Activated CD8-positive, alpha-beta T cell treated with anti-CD3 and anti-CD28 coated beads for 36 hours (primary cell): ENCODE data around the gene UBE2QL1. TPM values are rescaled to one million over a fixed set of nuclear protein-coding genes. Genes with fewer than 3 reads are reported as not detected.

Experiments
- ATAC-seq: fragments of 200-7000 bp; cut with Tn5 transposase; one replicate; pipeline ENCODE4 v1.10.0; 2021; ENCODE audit warnings: mild to moderate bottlenecking, moderate library complexity
- CTCF ChIA-PET: fragments of 350-600 bp; sonication (Branson Sonifier 250); formaldehyde crosslinking; loops from one replicate; lab custom pipeline; 2021; ENCODE audit warnings: antibody characterized with exemption; lab: Charles Lee
- POLR2A ChIA-PET: fragments of 350-600 bp; sonication (Branson Sonifier 250); formaldehyde crosslinking; loops from one replicate; lab custom pipeline; 2021; ENCODE audit warnings: antibody characterized with exemption; lab: Charles Lee
- DNase-seq: peaks from one replicate; pipeline ENCODE4 v3.0.0-alpha.2; 2020
- H3K27ac Mint-ChIP-seq: one replicate; pipeline ENCODE4 v1.8.0; 2021; ENCODE audit warnings: mild to moderate bottlenecking, mixed read lengths
- H3K27me3 Mint-ChIP-seq: one replicate; pipeline ENCODE4 v1.8.0; 2021; ENCODE audit warnings: mixed read lengths
- H3K36me3 Mint-ChIP-seq: one replicate; pipeline ENCODE4 v1.8.0; 2021; ENCODE audit warnings: low read depth, mixed read lengths
- H3K4me1 Mint-ChIP-seq: one replicate; pipeline ENCODE4 v1.8.0; 2021; ENCODE audit warnings: low read depth, mixed read lengths
- H3K4me3 Mint-ChIP-seq: one replicate; pipeline ENCODE4 v1.8.0; 2021; ENCODE audit warnings: mild to moderate bottlenecking, moderate library complexity, mixed read lengths
- H3K9me3 Mint-ChIP-seq: one replicate; pipeline ENCODE4 v1.8.0; 2021; ENCODE audit warnings: mixed read lengths
- intact Hi-C: fragments of 100-400 bp; cut with micrococcal nuclease; formaldehyde crosslinking; loops from one replicate; pipeline ENCODE4 v1.10.0; 2022
- total RNA-seq, 2 experiments: library from RNA; stranded (reverse); gene quantifications; one replicate each; pipeline ENCODE4 v1.2.3, GENCODE V29; 2021
- TF ChIP-seq, protein P1 (sequence below): fragments of 200-600 bp; IDR thresholded peaks from one replicate; pipeline ENCODE4 v1.8.0; 2022; ENCODE audit warnings: antibody characterized with exemption, mild to moderate bottlenecking

The UBE2QL1 gene
- total RNA-seq, 2 experiments from 2014 or later: not detected

DNA sequence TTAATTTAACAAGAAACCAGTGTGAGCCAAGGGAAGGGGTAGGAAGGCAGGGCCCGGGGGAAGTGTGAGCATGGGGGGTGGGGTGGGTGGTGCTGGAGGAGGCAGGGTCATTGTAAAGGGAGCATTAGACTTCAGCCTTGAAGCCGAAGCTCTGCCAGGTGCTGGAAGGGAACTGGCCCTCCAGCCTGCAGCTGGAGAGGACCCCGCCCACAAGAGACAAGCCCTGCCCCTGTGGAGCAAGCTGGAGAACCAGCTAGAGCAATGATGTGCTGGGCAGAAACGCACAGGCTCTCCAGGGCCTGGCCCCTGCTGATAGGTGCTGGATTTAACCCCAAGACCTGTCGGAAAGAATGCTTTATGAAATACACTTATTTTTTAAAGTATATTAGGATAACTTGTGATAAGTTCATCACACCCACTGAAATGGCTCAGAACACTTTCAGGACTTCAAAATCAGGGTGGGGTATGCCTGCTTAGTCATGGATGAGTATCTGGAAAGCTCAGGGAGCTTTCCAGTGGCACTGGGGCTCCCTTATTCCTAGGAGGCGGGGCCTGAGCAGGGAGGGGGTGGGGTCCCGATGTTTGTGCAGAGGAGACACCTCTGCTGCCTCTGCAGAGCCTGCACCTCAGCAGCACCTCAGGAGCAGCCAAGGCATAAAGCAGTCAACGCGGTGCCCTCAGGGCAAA, 27.1 kb downstream of the UBE2QL1 start:
- Mint-ChIP-seq H3K4me1 (no peaks in the 10 kb centered on the region), H3K36me3 (no peaks in the 10 kb centered on the region), H3K9me3 (no peaks in the 10 kb centered on the region), H3K27me3 (peaks cover 12% of the 10 kb centered on the region), H3K27ac (no peak overlapping the region), H3K4me3 (no peak overlapping the region)
- ChIA-PET POLR2A (no interaction called here), CTCF (no interaction called here)
- DNase-seq: no peak
- intact Hi-C loops: no loop called here
- ATAC-seq: no peak
- TF ChIP-seq, protein P1, sequence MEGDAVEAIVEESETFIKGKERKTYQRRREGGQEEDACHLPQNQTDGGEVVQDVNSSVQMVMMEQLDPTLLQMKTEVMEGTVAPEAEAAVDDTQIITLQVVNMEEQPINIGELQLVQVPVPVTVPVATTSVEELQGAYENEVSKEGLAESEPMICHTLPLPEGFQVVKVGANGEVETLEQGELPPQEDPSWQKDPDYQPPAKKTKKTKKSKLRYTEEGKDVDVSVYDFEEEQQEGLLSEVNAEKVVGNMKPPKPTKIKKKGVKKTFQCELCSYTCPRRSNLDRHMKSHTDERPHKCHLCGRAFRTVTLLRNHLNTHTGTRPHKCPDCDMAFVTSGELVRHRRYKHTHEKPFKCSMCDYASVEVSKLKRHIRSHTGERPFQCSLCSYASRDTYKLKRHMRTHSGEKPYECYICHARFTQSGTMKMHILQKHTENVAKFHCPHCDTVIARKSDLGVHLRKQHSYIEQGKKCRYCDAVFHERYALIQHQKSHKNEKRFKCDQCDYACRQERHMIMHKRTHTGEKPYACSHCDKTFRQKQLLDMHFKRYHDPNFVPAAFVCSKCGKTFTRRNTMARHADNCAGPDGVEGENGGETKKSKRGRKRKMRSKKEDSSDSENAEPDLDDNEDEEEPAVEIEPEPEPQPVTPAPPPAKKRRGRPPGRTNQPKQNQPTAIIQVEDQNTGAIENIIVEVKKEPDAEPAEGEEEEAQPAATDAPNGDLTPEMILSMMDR: no peak

DNA sequence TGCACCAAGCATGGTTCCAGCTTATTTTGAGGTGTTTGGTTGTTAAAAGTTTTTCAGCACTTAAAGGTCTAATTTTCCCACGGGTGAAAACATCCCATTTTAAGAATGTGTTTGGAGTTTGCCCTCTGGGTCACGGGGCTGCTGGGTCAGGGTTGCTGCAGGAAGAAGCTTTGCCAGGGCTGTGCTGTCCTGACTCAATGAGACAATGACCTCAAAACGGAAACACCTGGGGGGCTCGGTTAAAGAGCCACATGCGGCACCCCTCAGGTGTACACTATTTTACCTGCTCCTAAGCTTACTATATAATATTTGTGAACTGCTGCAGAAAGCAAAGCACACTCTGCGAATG, 27.6 kb downstream of the UBE2QL1 start:
- ChIA-PET CTCF (no interaction called here), POLR2A (no interaction called here)
- intact Hi-C loops: no loop called here
- ATAC-seq (no peak), DNase-seq (no peak)
- peaks cover 12% of the 10 kb centered on the region for H3K27me3 Mint-ChIP-seq
- H3K36me3 Mint-ChIP-seq: no peaks in the 10 kb centered on the region
- TF ChIP-seq, protein P1: no peak
- H3K9me3 Mint-ChIP-seq: no peaks in the 10 kb centered on the region
- H3K4me1 Mint-ChIP-seq: no peaks in the 10 kb centered on the region
- no peak overlapping the region for H3K4me3 Mint-ChIP-seq
- no peak overlapping the region for H3K27ac Mint-ChIP-seq

DNA sequence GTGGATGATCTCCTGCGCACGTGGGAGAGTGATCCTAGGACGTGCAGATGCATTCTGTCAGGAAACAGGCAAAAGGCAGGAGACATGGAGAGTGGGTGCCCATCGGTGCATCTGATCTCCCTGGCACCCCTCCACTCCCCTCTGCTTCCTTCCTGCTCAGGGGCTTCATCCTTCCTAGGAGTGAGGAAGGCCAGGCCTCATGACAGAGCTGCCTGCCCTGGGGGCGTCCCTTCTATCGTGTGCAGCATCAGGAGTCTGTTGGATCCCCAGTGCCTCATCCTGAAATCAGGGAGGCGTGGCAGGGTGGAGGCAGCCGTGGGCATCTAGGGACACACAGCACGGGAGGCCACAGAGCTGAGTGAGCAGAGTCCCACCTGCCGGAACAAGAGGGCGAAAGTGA, 30.1 kb downstream of the UBE2QL1 start:
- Mint-ChIP-seq H3K27ac (no peak overlapping the region), H3K36me3 (no peaks in the 10 kb centered on the region), H3K9me3 (no peaks in the 10 kb centered on the region), H3K4me3 (no peak overlapping the region), H3K27me3 (peaks cover 5% of the 10 kb centered on the region), H3K4me1 (no peaks in the 10 kb centered on the region)
- intact Hi-C loops: no loop called here
- TF ChIP-seq, protein P1: no peak
- ATAC-seq: no peak
- DNase-seq: no peak
- CTCF ChIA-PET: no interaction called here
- POLR2A ChIA-PET: interaction anchor here (0.9 kb wide), 1 partner anchor 103 kb away, joined by 4 read pairs; no protein-coding TSS in a partner anchor

DNA sequence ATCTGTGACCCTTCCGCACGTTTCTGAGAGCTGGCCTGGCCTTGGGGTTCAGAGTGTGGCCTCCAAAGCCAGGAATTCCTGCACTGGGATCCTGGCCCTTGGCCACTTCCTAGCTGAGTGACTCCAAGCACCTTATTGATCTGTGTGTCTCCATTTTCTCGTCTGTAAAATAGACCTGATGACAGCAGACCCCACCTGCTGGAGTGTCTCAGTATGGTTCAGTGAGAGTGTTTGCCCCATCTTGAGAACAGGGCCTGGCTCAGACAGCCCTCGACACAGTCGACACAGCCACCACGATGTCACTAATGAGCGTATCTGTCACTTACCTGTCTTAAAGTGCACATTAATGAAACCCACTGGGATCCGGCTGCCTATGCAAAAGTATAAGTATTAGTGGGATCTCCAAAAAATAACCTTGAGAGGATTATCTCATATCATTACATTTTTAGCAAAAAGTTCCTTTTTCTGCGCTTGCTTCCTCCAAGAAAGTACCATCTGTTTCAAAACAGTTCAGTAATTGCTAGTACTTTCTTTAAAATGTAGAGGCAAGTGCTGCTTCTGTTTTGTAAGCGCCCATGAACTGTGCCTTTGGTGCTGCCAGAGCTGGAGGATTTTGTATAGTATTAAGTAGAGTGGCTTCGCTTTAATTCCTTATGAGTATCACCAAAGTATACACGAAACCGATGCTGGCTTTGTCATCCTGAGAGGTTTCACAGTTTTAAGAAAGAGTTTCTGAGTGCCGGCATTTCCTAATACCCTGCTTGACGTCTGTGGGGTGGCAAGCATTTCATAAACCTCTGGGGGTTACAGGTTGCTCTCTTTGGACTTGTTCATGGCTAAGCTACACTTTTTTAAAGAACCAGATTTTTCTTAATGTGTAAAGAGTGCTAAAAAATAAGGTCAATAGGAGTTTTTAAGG, 31.7 kb downstream of the UBE2QL1 start:
- H3K27me3 Mint-ChIP-seq: peaks cover 5% of the 10 kb centered on the region
- H3K9me3 Mint-ChIP-seq: no peaks in the 10 kb centered on the region
- POLR2A ChIA-PET: no interaction called here
- DNase-seq (no peak), ATAC-seq (no peak)
- H3K27ac Mint-ChIP-seq: no peak overlapping the region
- CTCF ChIA-PET: no interaction called here
- no peak overlapping the region for H3K4me3 Mint-ChIP-seq
- H3K4me1 Mint-ChIP-seq: peaks cover 9% of the 10 kb centered on the region
- intact Hi-C loops: no loop called here
- TF ChIP-seq, protein P1: no peak
- H3K36me3 Mint-ChIP-seq: no peaks in the 10 kb centered on the region

DNA sequence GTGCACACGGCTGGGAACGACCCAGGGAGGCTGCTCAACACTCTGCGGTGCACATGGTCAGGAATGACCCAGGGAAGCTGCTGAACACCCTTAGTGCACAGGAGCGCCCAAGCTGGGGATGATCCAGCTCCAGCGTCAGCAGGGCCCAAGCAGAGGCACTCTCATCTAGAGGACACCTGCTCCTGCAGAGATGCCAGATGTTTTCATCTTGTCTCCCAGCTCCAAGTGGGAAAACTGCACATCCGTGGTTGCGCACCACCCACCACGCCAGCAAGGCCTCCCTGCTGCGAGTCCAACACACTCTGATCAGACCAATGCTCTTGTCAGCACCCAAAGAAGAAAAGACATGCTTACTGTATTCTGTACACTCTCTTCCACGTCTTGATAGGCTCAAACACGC, 34.1 kb downstream of the UBE2QL1 start:
- peaks cover 11% of the 10 kb centered on the region for H3K4me1 Mint-ChIP-seq
- TF ChIP-seq, protein P1: no peak
- intact Hi-C loops: no loop called here
- DNase-seq (no peak), ATAC-seq (no peak)
- no peaks in the 10 kb centered on the region for H3K36me3 Mint-ChIP-seq
- POLR2A ChIA-PET: interaction anchor here (0.5 kb wide), 1 partner anchor 432 kb away, joined by 3 read pairs; no protein-coding TSS in a partner anchor
- no peak overlapping the region for H3K27ac Mint-ChIP-seq
- no peaks in the 10 kb centered on the region for H3K9me3 Mint-ChIP-seq
- CTCF ChIA-PET: no interaction called here
- H3K4me3 Mint-ChIP-seq: no peak overlapping the region
- H3K27me3 Mint-ChIP-seq: peaks cover 1% of the 10 kb centered on the region
